A549 (cell line): Measurements from ENCODE around the gene SH3RF3. TPM values are rescaled to one million over a fixed set of nuclear protein-coding genes. Genes with fewer than 3 reads are reported as not detected.

Experiments used
- ATAC-seq, 2 experiments: fragments of 200-7000 bp in 1 of 2; fragments of >200 bp in 1 of 2; cut with Nextera tagmentation in 1 of 2; cut with Tn5 transposase in 1 of 2; 3 replicates each; pipeline versions ENCODE4 v1.8.0 to v1.9.1; 2018 to 2020; ENCODE audit warnings: mild to moderate bottlenecking in 1 of 2, moderate library complexity in 1 of 2
- CTCF ChIA-PET: fragments of 300-600 bp; sonication (Branson Sonifier 250); formaldehyde crosslinking; extraction: SDS; loops from one replicate; lab custom pipeline; 2021; ENCODE audit warnings: antibody characterized with exemption, inconsistent platforms; lab: Yijun Ruan, JAX
- POLR2A ChIA-PET: fragments of 350-600 bp; formaldehyde crosslinking; extraction: SDS; loops from one replicate; lab custom pipeline; 2021; ENCODE audit warnings: antibody characterized with exemption, inconsistent platforms; lab: Yijun Ruan, JAX
- DNase-seq, 2 experiments: peaks; one replicate each; pipeline versions ENCODE4 v3.0.0 to v3.0.0-alpha.2; 2011 to 2016; ENCODE audit warnings: low read depth in 1 of 2, low spot score in 1 of 2
- FAIRE-seq: peaks from 2 replicates; lab custom pipeline; 2011; peaks lifted over from hg19 to GRCh38; lab: Jason Lieb, UNC
- H3K27ac ChIP-seq, 2 experiments: fragments of >200 bp; sonication (Bioruptor Twin); formaldehyde crosslinking; 3 replicates each; pipeline ENCODE4 v1.5.1; 2016 to 2017
- H3K4me1 ChIP-seq: fragments of >200 bp; sonication (Bioruptor Twin); formaldehyde crosslinking; 3 replicates; pipeline ENCODE4 v1.6.1; 2016
- H3K4me2 ChIP-seq: fragments of >200 bp; sonication (Bioruptor Twin); formaldehyde crosslinking; 3 replicates; pipeline ENCODE4 v1.6.1; 2016
- H3K4me3 ChIP-seq: fragments of >200 bp; sonication (Bioruptor Twin); formaldehyde crosslinking; 3 replicates; pipeline ENCODE4 v1.5.1; 2016
- H3K9me3 ChIP-seq: fragments of >200 bp; sonication (Bioruptor Twin); formaldehyde crosslinking; 3 replicates; pipeline ENCODE4 v1.6.1; 2016
- BHLHE40 ChIP-seq: IDR thresholded peaks from 2 replicates; pipeline ENCODE4 v1.6.1; 2012; ENCODE audit warnings: low read depth, low read length, inconsistent platforms
- CBX2 ChIP-seq: fragments of 200-600 bp; sonication (generic); IDR thresholded peaks from 2 replicates; pipeline ENCODE4 v1.6.1; 2016; ENCODE audit warnings: low read depth, mild to moderate bottlenecking, borderline replicate concordance
- CEBPB ChIP-seq, 2 experiments: fragments of >200 bp in 1 of 2; sonication (Bioruptor Twin) in 1 of 2; formaldehyde crosslinking in 1 of 2; IDR thresholded peaks; 2 replicates each; pipeline ENCODE4 v1.6.1; 2012 to 2016
- CHD2 ChIP-seq: fragments of 150-350 bp; IDR thresholded peaks from 2 replicates; pipeline ENCODE4 v1.6.1; 2014; ENCODE audit warnings: low read length; ENCODE audit not compliant: partially characterized antibody
- EHF ChIP-seq: fragments of 250-450 bp; sonication (Bioruptor Pico); IDR thresholded peaks from 2 replicates; pipeline ENCODE4 v1.5.0; 2020; ENCODE audit warnings: mild to moderate bottlenecking
- EHMT2 ChIP-seq: fragments of 200-600 bp; sonication (generic); IDR thresholded peaks from 2 replicates; pipeline ENCODE4 v1.6.1; 2016; ENCODE audit warnings: antibody characterized with exemption, low read depth, mild to moderate bottlenecking, moderate library complexity
- ESRRA ChIP-seq: fragments of 150-350 bp; IDR thresholded peaks from 2 replicates; pipeline ENCODE4 v1.6.1; 2014; ENCODE audit warnings: mild to moderate bottlenecking, low read length, borderline replicate concordance
- FOXS1 ChIP-seq: fragments of 250-450 bp; sonication (Bioruptor Pico); IDR thresholded peaks from 2 replicates; pipeline ENCODE4 v1.5.0; 2020; ENCODE audit warnings: mild to moderate bottlenecking, moderate library complexity
- HEYL ChIP-seq: fragments of 250-450 bp; sonication (Bioruptor Pico); IDR thresholded peaks from 2 replicates; pipeline ENCODE4 v1.8.0; 2021; ENCODE audit warnings: mild to moderate bottlenecking, moderate library complexity
- MAFK ChIP-seq: fragments of 450-650 bp; IDR thresholded peaks from 2 replicates; pipeline ENCODE4 v1.6.1; 2014; ENCODE audit not compliant: partially characterized antibody
- NFE2L2 ChIP-seq: fragments of 150-350 bp; conservative IDR thresholded peaks from 2 replicates; pipeline ENCODE4 v1.6.1; 2014; ENCODE audit warnings: low read length
- RFX5 ChIP-seq: fragments of 450-650 bp; IDR thresholded peaks from 2 replicates; pipeline ENCODE4 v1.7.1; 2014; ENCODE audit warnings: antibody characterized with exemption, mild to moderate bottlenecking, moderate library complexity
- RNF2 ChIP-seq: fragments of 200-600 bp; sonication (generic); IDR thresholded peaks from 2 replicates; pipeline ENCODE4 v1.6.1; 2016; ENCODE audit warnings: low read depth, mild to moderate bottlenecking, antibody characterized with exemption, moderate library complexity, borderline replicate concordance
- ZC3H11A ChIP-seq: fragments of 450-650 bp; IDR thresholded peaks from 2 replicates; pipeline ENCODE4 v1.6.1; 2014; ENCODE audit warnings: antibody characterized with exemption, mild to moderate bottlenecking
- ZSCAN20 ChIP-seq: fragments of 250-450 bp; sonication (Bioruptor Pico); IDR thresholded peaks from 2 replicates; pipeline ENCODE4 v1.8.0; 2022; ENCODE audit warnings: mild to moderate bottlenecking, moderate library complexity
- WGBS: methylation state at CpG from one replicate; pipeline ENCODE4 v1.1.6; 2017; ENCODE audit errors: missing lambda C conversion rate; 5-methylcytosine and 5-hydroxymethylcytosine counted together
- polyA plus RNA-seq, 4 experiments: library from polyadenylated mRNA; depleted of rRNA in 3 of 4; stranded (reverse); fragments of >200 nt; fragmentation: RNase III in 1 of 4; extraction: RNeasy Plus Mini Kit Qiagen cat#74134 plus additional on column Dnase treatment in 1 of 4; gene quantifications; 2 replicates in 3 of 4; 3 replicates in 1 of 4; pipeline ENCODE4 v1.2.3, GENCODE V29; 2011 to 2017
- TF ChIP-seq, protein P1 (sequence below): IDR thresholded peaks from 2 replicates; pipeline ENCODE4 v1.6.1; 2012; ENCODE audit warnings: low read depth, borderline replicate concordance
- TF ChIP-seq, protein P2 (sequence below): fragments of 250-450 bp; sonication (Bioruptor Pico); IDR thresholded peaks from 2 replicates; pipeline ENCODE4 v1.5.0; 2021; ENCODE audit warnings: mild to moderate bottlenecking, moderate library complexity, borderline replicate concordance

The SH3RF3 gene
- polyA plus RNA-seq, 2 of the 4 experiments (the other 2 are of a cell fraction): 0.04 to 0.21 TPM

DNA sequence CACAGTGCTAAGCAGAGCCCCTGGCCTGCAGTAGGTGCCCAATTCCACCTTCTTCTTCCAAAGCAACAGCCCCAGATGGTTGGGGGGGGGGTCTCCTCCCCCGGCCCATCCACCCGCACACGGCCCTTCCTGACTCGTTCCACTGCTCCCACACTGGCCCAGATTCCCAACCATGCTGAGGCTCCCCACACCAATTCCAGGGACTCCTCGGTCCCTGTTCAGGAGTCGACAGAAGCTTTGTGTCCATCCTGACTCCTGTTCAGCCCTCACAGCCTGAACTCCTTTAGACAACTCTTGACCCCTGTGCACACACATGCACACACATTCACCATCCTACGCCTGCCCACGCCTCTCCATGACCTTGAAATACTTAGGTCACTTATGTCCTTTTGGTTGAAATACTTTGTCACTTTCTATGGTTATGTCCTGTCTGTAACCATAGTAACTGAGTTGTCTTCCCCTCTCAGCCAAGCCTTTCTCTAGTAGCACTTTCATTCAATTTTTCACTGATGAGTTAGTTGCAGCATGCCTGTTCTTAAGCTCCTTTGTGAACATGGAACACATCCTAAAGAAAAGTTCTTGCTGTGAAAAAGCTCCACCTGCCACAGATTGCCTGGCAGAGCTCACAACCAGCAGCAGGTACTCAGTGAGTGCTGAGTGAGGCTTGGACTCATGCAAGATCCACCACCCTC lies 258.9 kb downstream of the SH3RF3 start:
- no peak for ATAC-seq
- WGBS: 58% methylated on average over 8 of the region's 8 CpGs
- Histone ChIP-seq H3K4me3 (no peak overlapping the region), H3K27ac (no peak overlapping the region), H3K9me3 (no peaks in the 10 kb centered on the region), H3K4me2 (no peak overlapping the region), H3K4me1 (no peaks in the 10 kb centered on the region)
- ChIA-PET CTCF (interaction anchor here (0.9 kb wide), 1 partner anchor 20 kb away, joined by 3 read pairs; no protein-coding TSS in a partner anchor), POLR2A (no interaction called here)
- TF ChIP-seq ZSCAN20 (CRISPR knock-in tag) (no peak), ZC3H11A (no peak), NFE2L2 (no peak), BHLHE40 (no peak), RNF2 (no peak)
- no peak for FAIRE-seq
- DNase-seq: no peak

DNA sequence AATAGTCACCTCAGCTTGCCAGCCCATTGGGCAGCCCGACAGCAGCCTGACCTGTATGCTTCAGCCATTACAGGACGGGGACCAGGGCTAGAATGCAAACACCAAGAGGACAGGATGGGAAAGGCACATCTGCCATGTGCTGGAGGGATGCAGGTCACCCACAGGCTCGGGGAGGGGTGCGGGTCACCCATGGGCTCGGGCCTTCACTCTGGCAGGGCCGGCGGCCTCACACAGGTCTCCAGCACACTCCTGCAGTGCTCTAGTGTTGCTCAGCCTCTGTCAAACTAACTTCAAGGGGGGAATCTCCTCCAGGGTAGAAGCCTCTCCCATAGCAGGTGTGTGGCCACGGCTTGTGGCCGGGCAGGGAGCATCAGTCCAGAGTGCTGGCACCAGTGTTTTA lies 262.2 kb downstream of the SH3RF3 start:
- WGBS: 61% methylated on average over 8 of the region's 9 CpGs
- no peaks in the 10 kb centered on the region for H3K9me3 ChIP-seq
- DNase-seq: no peak
- ChIA-PET CTCF (no interaction called here), POLR2A (no interaction called here)
- H3K4me2 ChIP-seq: no peak overlapping the region
- ATAC-seq: no peak
- FAIRE-seq: no peak
- no peaks in the 10 kb centered on the region for H3K4me1 ChIP-seq
- no peak for TF ChIP-seq CHD2
- no peak overlapping the region for H3K27ac ChIP-seq
- no peak overlapping the region for H3K4me3 ChIP-seq

DNA sequence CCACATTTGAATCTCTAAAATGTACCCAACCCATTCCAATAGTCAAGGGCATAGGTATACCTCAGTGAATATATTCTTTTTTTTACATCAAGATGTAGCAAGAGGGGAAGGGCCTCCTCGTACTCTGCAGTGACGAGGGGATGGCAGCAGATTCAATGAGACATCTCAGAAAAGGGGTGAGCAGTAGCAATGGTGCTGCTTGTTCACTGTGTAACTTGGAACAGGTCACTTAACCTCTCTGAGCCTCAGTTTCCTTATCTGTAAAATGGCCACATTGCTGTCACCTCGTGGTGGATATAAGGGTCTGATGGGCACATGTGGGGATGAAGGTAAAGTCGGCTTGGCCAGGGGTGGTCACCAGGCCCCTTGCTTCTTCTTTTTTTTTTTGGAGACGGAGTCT lies 263.1 kb downstream of the SH3RF3 start:
- TF ChIP-seq MAFK: no peak
- TF ChIP-seq EHF (CRISPR knock-in tag): no peak
- TF ChIP-seq ESRRA: no peak
- no peak for TF ChIP-seq FOXS1 (CRISPR knock-in tag)
- TF ChIP-seq CBX2: no peak
- TF ChIP-seq CHD2: no peak
- no peak for TF ChIP-seq EHMT2
- no peak for TF ChIP-seq RFX5
- TF ChIP-seq, protein P1, sequence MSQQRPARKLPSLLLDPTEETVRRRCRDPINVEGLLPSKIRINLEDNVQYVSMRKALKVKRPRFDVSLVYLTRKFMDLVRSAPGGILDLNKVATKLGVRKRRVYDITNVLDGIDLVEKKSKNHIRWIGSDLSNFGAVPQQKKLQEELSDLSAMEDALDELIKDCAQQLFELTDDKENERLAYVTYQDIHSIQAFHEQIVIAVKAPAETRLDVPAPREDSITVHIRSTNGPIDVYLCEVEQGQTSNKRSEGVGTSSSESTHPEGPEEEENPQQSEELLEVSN: no peak
- no peak for TF ChIP-seq HEYL (CRISPR knock-in tag)
- no peak for TF ChIP-seq NFE2L2
- no peak for TF ChIP-seq CEBPB (IDR thresholded peaks at IDR 0.05)
- TF ChIP-seq, protein P2, sequence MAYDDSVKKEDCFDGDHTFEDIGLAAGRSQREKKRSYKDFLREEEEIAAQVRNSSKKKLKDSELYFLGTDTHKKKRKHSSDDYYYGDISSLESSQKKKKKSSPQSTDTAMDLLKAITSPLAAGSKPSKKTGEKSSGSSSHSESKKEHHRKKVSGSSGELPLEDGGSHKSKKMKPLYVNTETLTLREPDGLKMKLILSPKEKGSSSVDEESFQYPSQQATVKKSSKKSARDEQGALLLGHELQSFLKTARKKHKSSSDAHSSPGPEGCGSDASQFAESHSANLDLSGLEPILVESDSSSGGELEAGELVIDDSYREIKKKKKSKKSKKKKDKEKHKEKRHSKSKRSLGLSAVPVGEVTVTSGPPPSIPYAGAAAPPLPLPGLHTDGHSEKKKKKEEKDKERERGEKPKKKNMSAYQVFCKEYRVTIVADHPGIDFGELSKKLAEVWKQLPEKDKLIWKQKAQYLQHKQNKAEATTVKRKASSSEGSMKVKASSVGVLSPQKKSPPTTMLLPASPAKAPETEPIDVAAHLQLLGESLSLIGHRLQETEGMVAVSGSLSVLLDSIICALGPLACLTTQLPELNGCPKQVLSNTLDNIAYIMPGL (CRISPR knock-in tag): no peak
- TF ChIP-seq, all 56 proteins: peak for 0
- Histone ChIP-seq H3K4me1 (no peaks in the 10 kb centered on the region), H3K9me3 (no peaks in the 10 kb centered on the region), H3K4me3 (no peak overlapping the region), H3K4me2 (no peak overlapping the region), H3K27ac (no peak overlapping the region)
- ATAC-seq (no peak), FAIRE-seq (no peak), DNase-seq (no peak)
- WGBS: 39% methylated on average over 5 of the region's 5 CpGs
- ChIA-PET CTCF (interaction anchor here (0.6 to 1.0 kb wide), 2 partner anchors 54 to 303 kb away, joined by 3 read pairs; no protein-coding TSS in a partner anchor), POLR2A (no interaction called here)
